AG09319 (cell line): ENCODE results near the gene SOCS2.

Source experiments
- DNase-seq: peaks from one replicate; pipeline ENCODE4 v3.0.0-alpha.2; 2010; ENCODE audit warnings: low read depth; ENCODE audit errors: extremely low read depth
- CTCF ChIP-seq: IDR thresholded peaks from 2 replicates; pipeline ENCODE4 v1.5.1; 2011; ENCODE audit warnings: low read depth, mild to moderate bottlenecking, inconsistent platforms, low read length, moderate library complexity

SOCS2 gene

DNA sequence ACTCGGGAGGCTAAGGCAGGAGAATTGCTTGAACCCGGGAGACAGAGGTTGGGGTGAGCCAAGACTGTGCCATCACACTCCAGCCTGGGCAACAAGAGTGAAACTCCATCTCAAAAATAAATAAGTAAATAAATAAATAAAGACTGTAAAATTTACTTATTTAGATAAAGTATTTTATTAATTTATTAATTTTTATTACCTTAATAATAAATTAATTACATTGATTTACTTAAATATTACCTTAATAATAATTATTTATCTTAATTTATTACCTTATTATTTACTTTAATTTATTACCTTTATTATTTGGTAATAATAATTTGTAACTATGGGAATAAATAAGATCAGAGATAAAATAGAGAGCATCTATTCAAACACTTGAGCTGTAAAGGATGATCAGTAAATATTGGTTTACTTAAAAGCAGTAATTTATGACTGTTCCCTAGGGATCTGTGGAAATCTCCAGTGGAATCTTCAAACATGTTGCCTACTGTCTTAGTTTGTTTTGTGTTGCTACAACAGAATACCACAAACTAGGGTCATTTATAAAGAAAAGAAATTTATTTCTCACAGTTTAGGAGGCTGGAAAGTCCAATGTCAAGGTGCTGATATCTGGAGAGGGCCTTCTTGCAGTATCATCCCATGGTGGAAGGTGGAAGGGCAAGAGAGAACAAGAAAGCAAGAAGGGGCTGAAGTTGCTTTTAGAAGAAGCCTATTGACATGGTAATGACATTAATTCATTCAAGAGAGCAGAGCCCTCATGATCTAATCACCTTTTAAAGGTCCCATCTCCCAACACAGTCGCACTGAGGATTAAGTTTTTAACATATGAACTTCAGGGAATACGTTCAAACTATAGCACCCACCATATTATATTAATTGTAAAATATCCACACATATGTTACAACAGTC, 37.1 kb downstream of the SOCS2 start:
- no peak for TF ChIP-seq CTCF
- DNase-seq: no peak

DNA sequence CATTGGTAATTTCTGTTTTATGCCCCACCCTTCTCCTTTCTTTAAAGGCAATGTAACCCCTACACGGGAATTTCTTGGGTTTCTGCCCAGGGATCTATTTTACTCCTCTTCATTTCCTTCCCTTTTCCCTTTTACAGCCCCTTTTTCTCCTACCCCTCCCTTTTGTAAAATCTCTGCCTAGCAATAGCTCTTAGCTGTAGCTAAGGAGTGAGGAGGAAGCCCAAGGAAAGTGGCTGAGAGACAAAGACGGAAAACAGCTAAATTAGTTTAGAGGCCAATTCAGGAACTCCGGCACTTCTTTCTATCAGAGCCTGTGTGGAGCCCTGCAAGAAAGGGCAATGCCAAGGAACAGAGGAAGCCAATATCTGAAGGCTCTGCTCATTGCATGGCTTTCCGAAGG, 40.3 kb downstream of the SOCS2 start:
- no peak for DNase-seq
- no peak for TF ChIP-seq CTCF

DNA sequence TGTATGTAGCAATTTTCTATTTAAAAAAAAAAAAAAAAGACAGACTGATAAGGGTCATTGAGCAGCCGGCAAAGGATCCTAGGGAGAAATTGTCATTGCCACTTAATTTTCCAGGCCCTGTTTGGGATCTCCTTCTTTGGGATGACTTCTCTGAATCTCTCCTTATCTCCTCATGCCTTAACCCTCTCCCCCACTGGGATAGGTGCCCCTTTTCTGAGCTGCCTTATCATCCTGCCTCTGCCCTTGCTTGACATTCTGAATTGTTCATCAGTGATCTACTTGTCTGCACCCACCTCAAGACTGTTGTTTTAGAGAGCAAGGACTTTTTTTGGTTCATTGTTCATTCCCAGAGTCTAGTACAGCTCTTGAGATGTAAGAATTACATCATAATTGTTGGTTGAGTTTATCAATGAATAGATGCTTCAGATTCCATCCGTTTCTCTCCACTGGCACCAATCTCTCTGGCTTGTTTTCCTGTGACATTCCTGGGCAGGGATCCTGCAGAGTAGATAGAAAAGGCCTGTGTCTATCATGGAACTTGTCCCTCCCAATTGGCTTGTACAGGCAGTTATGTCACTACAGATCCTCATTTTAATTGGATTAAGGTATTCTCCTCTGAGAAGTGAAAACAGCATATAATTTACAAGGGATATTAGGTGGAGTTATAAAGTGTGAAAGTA, 42.6 kb downstream of the SOCS2 start:
- TF ChIP-seq CTCF: no peak
- DNase-seq: no peak

- no peak for DNase-seq
- TF ChIP-seq CTCF: no peak
Observed at GRCh38 chr12:93616584-93617101, 44.2 kb downstream of the SOCS2 start.

- no peak for TF ChIP-seq CTCF
- no peak for DNase-seq
Observed at GRCh38 chr12:93618891-93619410, 46.5 kb downstream of the SOCS2 start.

GRCh38 chr12:93621986-93622385, 49.5 kb downstream of the SOCS2 start:
- TF ChIP-seq CTCF: no peak
- DNase-seq: no peak

- no peak for DNase-seq
- TF ChIP-seq CTCF: no peak
Observed at GRCh38 chr12:93622485-93622884, 50.0 kb downstream of the SOCS2 start.
